ENCODE data around the gene IFIT1B.
"Not testable (repeated sequence)": the region's sequence is repeated elsewhere in the genome, so short reads cannot be mapped to it uniquely, and the experiment has no call there.

Gene IFIT1B

DNA sequence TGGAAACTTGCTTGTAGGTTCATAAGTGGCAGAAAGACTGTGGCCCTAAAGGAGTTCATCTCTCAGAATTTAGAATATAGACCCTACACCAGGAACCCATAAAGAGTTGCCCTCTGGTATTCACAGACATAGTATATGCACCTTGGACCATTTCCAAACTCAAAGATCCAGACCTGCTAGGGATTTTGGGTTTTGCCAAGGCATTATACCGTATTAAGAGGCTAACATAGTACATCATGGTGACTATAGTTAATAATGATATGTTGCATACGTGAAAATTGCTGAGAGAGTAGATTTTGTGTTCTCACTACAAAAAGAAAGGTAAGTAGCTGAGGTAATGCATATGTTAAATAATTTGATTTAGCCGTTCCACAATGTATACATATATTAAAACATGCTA lies 36.2 kb upstream of the IFIT1B start:
- Histone ChIP-seq H3K4me3 (ENCODE audit: low read length) (no peak overlapping the region), H3K27ac (ENCODE audit: low read length) (no peak overlapping the region), H3K9ac (ENCODE audit: low read length) (no peak overlapping the region)

DNA sequence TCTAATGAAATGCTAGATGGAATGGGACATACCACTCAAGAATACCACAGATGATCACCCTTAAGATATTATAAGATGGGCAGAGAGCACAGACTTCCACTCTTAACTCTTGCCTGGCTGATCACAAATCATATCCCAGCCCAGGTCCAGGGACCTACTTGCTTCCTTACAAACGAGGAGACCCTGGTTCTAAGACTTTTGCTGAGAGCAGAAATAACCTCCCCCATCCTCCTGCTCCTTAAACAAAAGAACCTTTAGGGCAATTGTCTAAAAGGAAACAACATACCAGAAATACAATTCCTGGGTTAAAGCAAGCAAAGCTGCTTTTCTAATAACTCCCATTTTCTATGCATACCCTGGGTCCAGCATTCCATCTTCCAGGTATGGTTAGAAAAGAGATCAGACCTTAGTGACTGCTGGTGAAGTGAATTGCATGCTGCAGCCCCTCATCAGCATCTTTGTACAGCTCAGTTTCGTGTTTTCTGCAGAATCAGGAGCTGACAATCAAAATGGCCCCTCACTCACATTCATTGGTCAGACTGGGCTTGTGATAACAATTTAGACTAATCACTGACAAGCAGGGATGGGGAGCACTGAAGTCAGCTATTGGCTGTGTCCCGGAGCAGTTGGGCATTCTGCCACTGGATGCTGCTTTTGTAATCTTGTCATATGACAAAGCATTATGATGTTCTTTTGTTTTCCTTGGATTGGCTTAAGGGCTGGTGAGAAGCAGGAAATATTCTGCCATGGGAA lies 35.5 kb upstream of the IFIT1B start:
- H3K4me3 ChIP-seq (ENCODE audit: low read length): no peak overlapping the region
- H3K27ac ChIP-seq (ENCODE audit: low read length): no peak overlapping the region
- H3K9me3 ChIP-seq (ENCODE audit: control insufficient read depth, low read depth, low read length): no peaks in the 10 kb centered on the region
- H3K27me3 ChIP-seq (ENCODE audit: control insufficient read depth, insufficient read depth, low read length): no peaks in the 10 kb centered on the region
- peaks cover 31% of the 10 kb centered on the region for H3K4me1 ChIP-seq (ENCODE audit: control insufficient read depth, low read depth, low read length)
- no peaks in the 10 kb centered on the region for H3K36me3 ChIP-seq (ENCODE audit: control insufficient read depth, low read depth, low read length)
- H3K9ac ChIP-seq (ENCODE audit: low read length): no peak overlapping the region

More for the DNA sequence above, 36.2 kb upstream of the IFIT1B start:
- peaks cover 24% of the 10 kb centered on the region for H3K4me1 ChIP-seq (ENCODE audit: control insufficient read depth, low read depth, low read length)
- no peaks in the 10 kb centered on the region for H3K9me3 ChIP-seq (ENCODE audit: control insufficient read depth, low read depth, low read length)
- H3K36me3 ChIP-seq (ENCODE audit: control insufficient read depth, low read depth, low read length): no peaks in the 10 kb centered on the region
- H3K27me3 ChIP-seq (ENCODE audit: control insufficient read depth, insufficient read depth, low read length): no peaks in the 10 kb centered on the region

GRCh38 chr10:89343089-89343767 lies 34.6 kb upstream of the IFIT1B start:
- H3K4me1 ChIP-seq (ENCODE audit: control insufficient read depth, low read depth, low read length): peaks cover 40% of the 10 kb centered on the region
- H3K27me3 ChIP-seq (ENCODE audit: control insufficient read depth, insufficient read depth, low read length): no peaks in the 10 kb centered on the region
- H3K36me3 ChIP-seq (ENCODE audit: control insufficient read depth, low read depth, low read length): no peaks in the 10 kb centered on the region
- H3K9ac ChIP-seq (ENCODE audit: low read length): no peak overlapping the region
- H3K27ac ChIP-seq (ENCODE audit: low read length): no peak overlapping the region
- no peaks in the 10 kb centered on the region for H3K9me3 ChIP-seq (ENCODE audit: control insufficient read depth, low read depth, low read length)
- no peak overlapping the region for H3K4me3 ChIP-seq (ENCODE audit: low read length)

DNA sequence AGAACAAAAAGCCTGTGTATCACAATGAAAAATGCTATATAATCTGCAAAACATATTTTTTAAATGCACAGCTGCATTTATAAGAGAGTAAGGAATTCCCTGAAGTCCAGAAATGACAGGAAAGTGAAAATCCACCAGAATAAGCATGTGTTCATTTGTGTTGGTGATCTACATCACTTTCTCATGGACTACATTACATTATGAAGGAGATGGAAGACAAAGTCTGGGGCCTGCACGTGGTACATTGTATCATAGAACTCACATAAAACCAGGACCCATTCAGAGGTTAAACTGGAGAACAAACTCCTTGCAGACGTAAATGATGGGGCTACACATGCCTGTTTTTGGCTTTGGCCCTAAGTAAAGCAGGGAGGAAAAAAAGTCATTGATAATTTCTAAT lies 33.7 kb upstream of the IFIT1B start:
- H3K36me3 ChIP-seq (ENCODE audit: control insufficient read depth, low read depth, low read length): no peaks in the 10 kb centered on the region
- peaks cover 48% of the 10 kb centered on the region for H3K4me1 ChIP-seq (ENCODE audit: control insufficient read depth, low read depth, low read length)
- no peak overlapping the region for H3K27ac ChIP-seq (ENCODE audit: low read length)
- H3K9ac ChIP-seq (ENCODE audit: low read length): no peak overlapping the region
- H3K27me3 ChIP-seq (ENCODE audit: control insufficient read depth, insufficient read depth, low read length): no peaks in the 10 kb centered on the region
- H3K4me3 ChIP-seq (ENCODE audit: low read length): no peak overlapping the region
- no peaks in the 10 kb centered on the region for H3K9me3 ChIP-seq (ENCODE audit: control insufficient read depth, low read depth, low read length)

DNA sequence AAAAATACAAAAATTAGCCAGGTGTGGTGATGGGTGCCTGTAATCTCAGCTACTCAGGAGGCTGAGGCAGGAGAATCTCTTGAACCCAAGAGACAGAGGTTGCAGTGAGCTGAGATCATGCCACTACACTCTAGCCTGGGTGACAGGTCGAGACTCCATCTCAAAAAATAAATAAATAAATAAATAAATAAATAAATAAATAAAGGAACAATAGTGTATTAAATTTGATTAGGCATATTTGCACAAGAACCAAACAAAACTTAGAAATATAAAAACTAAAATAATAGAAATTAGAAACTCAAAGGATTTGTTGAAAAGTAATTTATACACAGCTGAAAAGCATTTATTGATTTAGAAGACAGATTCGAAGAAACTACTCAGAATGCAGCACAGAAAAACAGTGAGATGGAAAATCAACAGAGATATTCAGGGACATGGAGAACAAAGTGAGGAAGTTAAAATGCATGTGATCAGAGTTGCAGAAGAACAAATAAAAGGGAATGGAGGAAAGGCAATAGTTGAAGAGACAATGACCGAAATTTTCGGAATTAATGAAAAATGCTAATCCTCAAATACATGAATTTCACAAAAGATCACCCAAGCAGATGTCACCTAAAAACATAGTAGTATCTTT lies 32.4 kb upstream of the IFIT1B start:
- H3K4me1 ChIP-seq (ENCODE audit: control insufficient read depth, low read depth, low read length): peaks cover 48% of the 10 kb centered on the region
- no peaks in the 10 kb centered on the region for H3K9me3 ChIP-seq (ENCODE audit: control insufficient read depth, low read depth, low read length)
- no peak overlapping the region for H3K9ac ChIP-seq (ENCODE audit: low read length)
- H3K27ac ChIP-seq (ENCODE audit: low read length): no peak overlapping the region
- H3K27me3 ChIP-seq (ENCODE audit: control insufficient read depth, insufficient read depth, low read length): no peaks in the 10 kb centered on the region
- H3K4me3 ChIP-seq (ENCODE audit: low read length): no peak overlapping the region
- H3K36me3 ChIP-seq (ENCODE audit: control insufficient read depth, low read depth, low read length): no peaks in the 10 kb centered on the region

DNA sequence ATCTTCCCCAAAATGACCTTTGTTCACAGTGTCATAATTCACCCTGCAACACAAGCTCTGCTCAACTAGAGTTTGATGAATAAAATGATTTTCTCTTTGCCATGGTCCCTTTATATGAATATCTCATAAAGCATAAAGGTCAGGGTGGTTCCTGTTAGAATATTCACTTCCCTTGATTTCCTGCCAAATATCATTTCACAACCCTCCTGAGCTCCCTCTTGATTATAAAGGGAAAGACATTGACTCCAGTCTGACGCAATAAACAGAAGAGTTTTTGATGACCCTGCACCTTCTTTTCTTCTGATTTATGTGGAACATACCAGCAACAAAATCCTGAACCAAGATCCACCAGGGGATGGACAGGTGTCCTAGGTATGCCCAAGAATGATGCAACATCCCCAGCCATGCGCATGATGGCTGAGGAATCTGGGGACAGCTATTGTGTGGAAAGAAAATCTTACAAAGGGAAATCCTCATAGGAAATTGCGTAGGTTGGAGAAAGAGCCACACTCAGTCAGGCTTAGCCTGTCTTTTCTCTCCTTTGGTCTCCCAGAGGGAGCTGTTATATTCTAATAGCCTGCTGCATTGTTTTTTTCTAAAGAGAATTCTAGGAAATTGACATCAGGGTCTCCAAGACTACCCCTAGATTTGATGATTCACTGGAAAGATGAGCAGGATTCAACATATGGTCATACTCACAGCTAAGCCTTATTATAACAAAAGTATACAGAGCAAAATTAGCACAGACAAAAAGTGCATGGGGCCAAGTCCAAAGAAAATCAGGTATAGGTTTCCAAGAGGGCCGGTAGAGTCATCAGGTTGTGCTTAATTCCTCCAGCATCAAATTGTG lies 31.2 kb upstream of the IFIT1B start:
- Histone ChIP-seq H3K4me3 (ENCODE audit: low read length) (peak overlapping the region; percentile 8), H3K27ac (ENCODE audit: low read length) (peak overlapping the region; percentile 28), H3K9ac (ENCODE audit: low read length) (no peak overlapping the region), H3K9me3 (ENCODE audit: control insufficient read depth, low read depth, low read length) (no peaks in the 10 kb centered on the region), H3K27me3 (ENCODE audit: control insufficient read depth, insufficient read depth, low read length) (no peaks in the 10 kb centered on the region), H3K36me3 (ENCODE audit: control insufficient read depth, low read depth, low read length) (no peaks in the 10 kb centered on the region), H3K4me1 (ENCODE audit: control insufficient read depth, low read depth, low read length) (peaks cover 54% of the 10 kb centered on the region)

- Histone ChIP-seq H3K36me3 (ENCODE audit: control insufficient read depth, low read depth, low read length) (no peaks in the 10 kb centered on the region), H3K9ac (ENCODE audit: low read length) (no peak overlapping the region), H3K4me1 (ENCODE audit: control insufficient read depth, low read depth, low read length) (peaks cover 61% of the 10 kb centered on the region), H3K9me3 (ENCODE audit: control insufficient read depth, low read depth, low read length) (no peaks in the 10 kb centered on the region), H3K4me3 (ENCODE audit: low read length) (no peak overlapping the region), H3K27ac (ENCODE audit: low read length) (no peak overlapping the region), H3K27me3 (ENCODE audit: control insufficient read depth, insufficient read depth, low read length) (no peaks in the 10 kb centered on the region)
These were observed 30.0 kb upstream of the IFIT1B start for GRCh38 chr10:89347701-89348457.

DNA sequence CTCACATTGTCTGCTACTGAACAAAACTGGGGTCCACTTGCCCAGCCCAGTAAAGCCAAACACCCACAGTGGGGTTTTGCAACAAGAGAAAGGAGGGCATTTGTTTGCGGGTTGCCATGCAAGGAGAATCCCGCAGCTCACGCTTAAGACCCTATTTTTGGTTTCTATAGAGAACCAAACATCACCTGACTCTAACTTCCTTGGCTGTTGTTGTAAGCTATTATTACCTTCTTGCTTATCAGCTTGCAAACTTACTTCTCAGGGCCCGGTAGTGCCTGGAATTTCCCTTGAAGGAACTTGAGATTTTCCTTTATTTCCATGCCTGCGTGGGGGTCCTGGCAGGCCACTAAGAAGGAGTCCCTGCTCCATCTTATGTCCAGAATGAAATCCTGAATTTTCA lies 29.4 kb upstream of the IFIT1B start:
- no peaks in the 10 kb centered on the region for H3K27me3 ChIP-seq (ENCODE audit: control insufficient read depth, insufficient read depth, low read length)
- peaks cover 55% of the 10 kb centered on the region for H3K4me1 ChIP-seq (ENCODE audit: control insufficient read depth, low read depth, low read length)
- no peaks in the 10 kb centered on the region for H3K9me3 ChIP-seq (ENCODE audit: control insufficient read depth, low read depth, low read length)
- H3K27ac ChIP-seq (ENCODE audit: low read length): no peak overlapping the region
- H3K36me3 ChIP-seq (ENCODE audit: control insufficient read depth, low read depth, low read length): no peaks in the 10 kb centered on the region
- H3K4me3 ChIP-seq (ENCODE audit: low read length): no peak overlapping the region
- H3K9ac ChIP-seq (ENCODE audit: low read length): no peak overlapping the region

GRCh38 chr10:89348975-89349374 lies 28.9 kb upstream of the IFIT1B start:
- H3K9me3 ChIP-seq (ENCODE audit: control insufficient read depth, low read depth, low read length): no peaks in the 10 kb centered on the region
- no peaks in the 10 kb centered on the region for H3K27me3 ChIP-seq (ENCODE audit: control insufficient read depth, insufficient read depth, low read length)
- no peak overlapping the region for H3K4me3 ChIP-seq (ENCODE audit: low read length)
- H3K36me3 ChIP-seq (ENCODE audit: control insufficient read depth, low read depth, low read length): no peaks in the 10 kb centered on the region
- no peak overlapping the region for H3K9ac ChIP-seq (ENCODE audit: low read length)
- H3K4me1 ChIP-seq (ENCODE audit: control insufficient read depth, low read depth, low read length): peaks cover 50% of the 10 kb centered on the region
- no peak overlapping the region for H3K27ac ChIP-seq (ENCODE audit: low read length)

DNA sequence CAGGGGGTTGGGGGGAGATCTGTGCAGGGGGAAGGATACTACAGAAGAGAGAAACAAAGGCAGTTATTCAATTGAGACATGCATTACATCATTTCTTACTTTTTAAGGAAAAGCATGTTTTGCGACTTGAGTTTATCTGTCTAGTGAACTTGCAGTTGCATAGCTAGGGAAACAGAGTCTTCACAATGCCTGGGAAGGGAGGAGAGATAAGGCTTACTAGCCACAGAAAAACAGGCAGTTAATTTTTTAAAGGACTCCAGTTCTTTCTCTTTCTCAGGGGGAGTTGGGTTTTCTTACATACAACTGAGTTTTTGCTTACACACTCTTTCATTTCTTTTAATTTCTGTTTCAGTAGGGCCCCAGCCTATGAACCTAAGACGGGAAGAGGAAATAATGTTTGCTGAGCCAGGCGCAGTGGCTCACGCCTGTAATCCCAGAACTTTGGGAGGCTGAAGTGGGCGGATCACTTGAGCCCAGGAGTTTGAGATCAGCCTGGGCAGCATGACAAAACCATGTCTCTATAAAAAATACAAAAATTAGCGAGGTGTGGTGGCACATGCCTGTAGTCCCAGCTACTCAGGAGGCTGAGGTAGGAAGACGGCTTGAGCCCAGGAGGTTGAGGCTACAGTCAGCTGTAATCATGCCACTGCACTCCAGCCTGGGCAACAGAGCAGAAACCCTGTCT lies 27.1 kb upstream of the IFIT1B start:
- H3K9ac ChIP-seq (ENCODE audit: low read length); H3K9me3 ChIP-seq (ENCODE audit: control insufficient read depth, low read depth, low read length); H3K27ac ChIP-seq (ENCODE audit: low read length); H3K36me3 ChIP-seq (ENCODE audit: control insufficient read depth, low read depth, low read length); H3K27me3 ChIP-seq (ENCODE audit: control insufficient read depth, insufficient read depth, low read length); H3K4me3 ChIP-seq (ENCODE audit: low read length): not testable (repeated sequence)
- peaks cover 46% of the 10 kb centered on the region for H3K4me1 ChIP-seq (ENCODE audit: control insufficient read depth, low read depth, low read length)

Data from iPS-18a (cell line).